Inflammatory macrophage treated with lipopolysaccharide for 1 hour (primary cell): Measurements from ENCODE around the gene MYBBP1A.

Source experiments
- DNase-seq, 2 donors: peaks; one replicate each; pipeline ENCODE4 v3.0.0-alpha.2; 2020 to 2022

The MYBBP1A gene

DNA sequence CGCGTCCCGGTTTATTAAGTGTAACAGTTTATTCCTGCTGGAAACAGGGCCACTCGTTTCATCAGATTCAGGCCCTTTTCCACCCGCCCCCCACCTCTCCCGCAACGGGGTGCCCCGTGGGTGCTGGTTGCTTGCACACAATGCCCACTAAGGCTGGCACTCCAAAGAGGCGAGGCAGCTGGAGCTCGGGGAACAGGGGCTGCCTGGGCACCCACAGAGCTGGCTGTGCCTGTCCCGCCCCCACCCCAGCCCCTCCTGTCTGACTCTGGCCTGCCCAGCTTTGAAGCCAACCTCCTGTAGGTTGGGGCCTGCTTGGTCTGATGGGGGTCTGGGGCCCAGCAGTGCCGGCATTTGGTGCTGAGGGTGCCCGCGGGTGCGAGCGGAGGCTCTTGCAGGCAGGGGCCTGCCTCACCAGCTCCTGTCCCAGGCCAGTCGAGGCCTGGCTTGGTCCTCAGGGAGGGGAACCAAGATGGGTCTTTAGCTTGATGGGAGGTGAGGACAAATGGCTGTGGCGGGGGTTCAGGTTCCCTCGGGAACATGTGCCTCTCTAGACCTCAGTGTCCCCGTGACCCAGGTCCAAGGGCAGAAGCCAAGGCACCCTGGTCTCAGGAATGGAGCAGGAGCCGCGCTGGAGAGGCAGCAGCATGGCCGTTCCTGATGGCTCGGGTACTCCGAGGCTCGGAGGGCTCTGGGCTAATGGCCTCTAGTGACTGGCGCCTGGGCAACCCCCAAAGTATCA lies 20.1 kb downstream of the MYBBP1A start:
- DNase-seq = no peak

DNA sequence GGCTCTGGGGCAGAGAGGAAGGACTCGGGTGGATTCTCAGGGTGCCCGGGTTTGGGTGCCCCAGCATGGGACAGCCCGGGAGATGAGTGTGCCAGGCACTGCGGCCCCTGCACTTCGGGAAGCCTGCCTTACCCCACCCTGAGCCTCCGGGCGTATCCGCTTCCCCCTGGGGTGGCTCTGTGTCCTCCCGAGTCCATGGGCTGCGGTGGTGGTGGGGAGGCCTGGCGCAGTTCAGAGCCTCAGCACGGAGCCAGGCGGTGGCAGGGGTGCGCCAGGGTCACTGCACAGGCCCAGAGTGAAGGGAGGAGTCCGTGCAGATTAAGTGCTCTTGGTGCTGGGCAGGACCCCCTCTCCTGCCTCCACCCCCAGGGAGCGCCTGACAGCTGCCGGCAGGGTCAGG lies 20.7 kb downstream of the MYBBP1A start:
- no peak for DNase-seq

DNA sequence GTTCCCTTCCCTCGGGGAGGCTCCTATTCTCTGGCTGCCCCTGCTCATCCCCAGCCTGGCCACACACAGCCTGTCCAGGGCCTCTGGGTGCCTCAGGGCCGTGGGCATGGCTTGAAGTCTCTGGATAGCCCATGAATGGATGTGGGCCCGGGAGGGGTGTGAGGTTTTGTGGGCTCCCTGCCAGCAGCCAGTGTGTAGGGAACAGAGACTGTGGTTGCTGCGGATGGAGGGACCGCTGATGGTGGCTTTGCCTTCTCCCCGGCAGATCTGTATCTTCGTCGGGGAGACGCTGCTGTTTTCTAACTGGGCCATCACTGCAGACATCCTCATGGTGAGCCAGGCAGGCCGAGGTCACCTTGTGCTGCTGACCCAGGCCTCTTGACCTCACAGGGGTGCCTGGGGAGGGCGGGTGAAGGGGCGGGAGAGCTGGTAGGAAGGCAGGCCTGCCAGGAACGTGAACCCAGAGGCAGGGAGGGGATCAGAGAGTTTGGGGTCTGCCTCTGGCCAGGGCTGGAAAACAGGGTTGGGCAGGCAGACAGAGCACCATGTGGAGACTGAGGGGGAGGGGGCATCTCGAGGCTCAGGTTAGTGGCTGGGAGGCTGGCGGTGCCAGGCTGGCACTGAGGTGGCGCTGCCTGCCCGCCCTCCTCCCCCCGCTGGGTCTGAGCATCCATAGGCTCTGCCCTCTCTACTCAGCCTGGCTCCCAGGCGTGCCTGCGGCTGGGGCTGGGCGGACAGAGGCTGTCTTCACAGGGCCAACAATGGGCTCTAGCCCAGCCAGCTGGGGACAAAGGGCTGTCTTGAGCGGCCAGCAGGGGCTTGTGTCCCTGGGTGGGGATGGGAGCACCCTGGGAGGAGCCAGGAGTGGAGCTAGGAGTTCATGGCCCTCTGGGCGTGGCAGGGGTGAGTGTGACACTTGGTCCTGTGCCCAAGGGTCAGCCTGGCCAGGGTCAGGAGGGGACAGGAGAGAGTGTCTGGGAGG lies 21.4 kb downstream of the MYBBP1A start:
- DNase-seq = no peak

DNA sequence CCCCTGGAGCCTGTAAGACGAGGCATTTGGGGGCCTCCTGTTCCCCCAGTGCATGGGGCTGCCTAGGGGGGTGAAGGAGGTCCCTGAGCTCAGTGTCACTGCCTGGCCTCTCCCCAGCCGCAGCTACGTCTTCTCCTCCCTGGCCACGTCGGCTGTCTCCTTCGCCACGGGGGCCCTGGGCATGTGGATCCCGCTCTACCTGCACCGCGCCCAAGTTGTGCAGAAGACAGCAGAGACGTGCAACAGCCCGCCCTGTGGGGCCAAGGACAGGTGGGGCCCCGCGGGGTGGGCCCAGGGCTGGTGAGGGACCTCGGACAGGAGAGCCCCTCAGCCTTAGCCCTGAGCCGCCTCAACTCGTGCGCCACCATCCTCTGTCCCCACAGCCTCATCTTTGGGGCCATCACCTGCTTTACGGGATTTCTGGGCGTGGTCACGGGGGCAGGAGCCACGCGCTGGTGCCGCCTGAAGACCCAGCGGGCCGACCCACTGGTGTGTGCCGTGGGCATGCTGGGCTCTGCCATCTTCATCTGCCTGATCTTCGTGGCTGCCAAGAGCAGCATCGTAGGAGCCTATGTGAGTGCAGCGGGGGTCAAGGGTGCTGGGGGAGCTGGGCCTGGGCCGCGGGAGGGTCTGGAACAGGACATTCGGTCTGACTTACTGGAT lies 22.2 kb downstream of the MYBBP1A start:
- no peak for DNase-seq

DNA sequence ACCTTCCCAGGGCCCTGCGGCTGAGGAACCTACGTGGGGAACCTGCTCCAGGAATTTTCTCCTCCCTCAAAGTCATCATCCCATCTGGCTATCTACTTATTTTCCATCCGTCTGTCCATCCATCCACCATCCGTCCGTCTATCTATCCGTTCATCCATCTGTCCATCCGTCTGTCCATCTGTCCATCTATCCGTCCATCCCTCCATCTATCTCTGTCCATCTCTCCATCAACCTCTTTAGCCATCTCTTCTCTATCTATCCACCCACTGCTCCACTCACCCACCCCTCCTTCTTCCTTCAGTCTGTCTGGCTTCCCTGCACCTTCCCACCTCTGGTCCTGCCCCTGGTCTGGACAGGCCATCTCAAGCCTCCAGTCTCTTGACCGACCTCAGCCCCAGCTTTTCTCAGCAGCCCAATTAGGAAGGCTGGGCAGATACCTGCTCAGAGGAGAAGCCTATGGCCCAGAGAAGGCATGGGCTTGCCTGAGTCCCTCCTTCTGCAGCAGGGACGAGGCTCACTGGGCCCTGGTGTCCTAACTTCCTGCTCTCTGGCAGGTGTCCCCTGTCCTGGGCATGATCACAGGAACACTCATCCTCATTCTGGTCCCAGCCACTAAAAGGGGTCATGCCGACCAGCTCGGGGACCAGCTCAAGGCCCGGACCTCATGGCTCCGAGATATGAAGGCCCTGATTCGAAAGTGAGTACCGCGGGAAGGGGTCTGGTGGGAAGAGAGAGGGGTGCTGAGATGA lies 23.0 kb downstream of the MYBBP1A start:
- no peak for DNase-seq

DNA sequence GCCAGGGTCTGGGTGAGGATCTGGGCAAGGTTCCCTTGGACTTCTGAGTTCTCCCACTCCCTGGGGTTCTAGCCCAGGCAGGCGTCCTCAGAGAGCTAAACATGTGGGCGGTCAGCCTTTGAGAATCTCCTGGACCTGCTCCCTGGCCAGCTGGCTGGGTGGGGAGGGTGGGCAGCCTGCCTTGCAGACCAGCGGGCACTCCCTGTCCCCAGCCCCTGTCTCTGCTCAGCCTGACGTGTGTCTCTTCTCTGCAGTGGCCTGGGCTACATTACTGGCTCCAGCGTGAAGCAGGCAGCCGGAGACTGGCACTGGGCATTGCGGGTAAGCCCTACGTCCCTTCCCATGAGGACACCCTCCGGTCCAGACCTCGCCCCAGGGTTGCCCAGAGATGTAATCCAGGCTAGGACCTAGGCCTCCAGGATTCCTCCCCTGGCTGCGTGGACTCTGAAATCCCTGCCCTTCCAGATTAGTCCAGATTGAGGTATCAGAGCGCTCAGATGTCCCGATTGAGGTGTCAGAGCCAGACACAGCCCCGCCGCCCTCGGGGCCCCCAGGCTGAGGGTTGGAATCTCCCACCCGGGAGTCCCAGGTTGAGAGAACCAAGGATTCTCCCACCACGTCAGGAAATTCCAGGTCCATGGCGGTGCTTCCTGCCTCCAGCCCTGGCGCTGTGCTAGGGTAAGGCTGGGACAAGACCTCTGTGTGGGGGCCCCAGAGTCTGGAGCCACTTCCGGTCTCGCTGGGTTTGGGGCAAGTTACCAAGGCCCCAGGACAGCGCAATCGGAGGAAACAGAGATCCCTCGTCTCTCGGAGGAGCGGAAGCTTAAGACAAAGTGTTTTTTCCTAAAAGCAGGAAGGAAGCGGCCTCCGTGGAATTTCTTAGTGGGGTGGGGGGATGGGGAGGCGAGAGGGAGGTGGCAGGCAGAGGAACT lies 24.1 kb downstream of the MYBBP1A start:
- no peak for DNase-seq

DNA sequence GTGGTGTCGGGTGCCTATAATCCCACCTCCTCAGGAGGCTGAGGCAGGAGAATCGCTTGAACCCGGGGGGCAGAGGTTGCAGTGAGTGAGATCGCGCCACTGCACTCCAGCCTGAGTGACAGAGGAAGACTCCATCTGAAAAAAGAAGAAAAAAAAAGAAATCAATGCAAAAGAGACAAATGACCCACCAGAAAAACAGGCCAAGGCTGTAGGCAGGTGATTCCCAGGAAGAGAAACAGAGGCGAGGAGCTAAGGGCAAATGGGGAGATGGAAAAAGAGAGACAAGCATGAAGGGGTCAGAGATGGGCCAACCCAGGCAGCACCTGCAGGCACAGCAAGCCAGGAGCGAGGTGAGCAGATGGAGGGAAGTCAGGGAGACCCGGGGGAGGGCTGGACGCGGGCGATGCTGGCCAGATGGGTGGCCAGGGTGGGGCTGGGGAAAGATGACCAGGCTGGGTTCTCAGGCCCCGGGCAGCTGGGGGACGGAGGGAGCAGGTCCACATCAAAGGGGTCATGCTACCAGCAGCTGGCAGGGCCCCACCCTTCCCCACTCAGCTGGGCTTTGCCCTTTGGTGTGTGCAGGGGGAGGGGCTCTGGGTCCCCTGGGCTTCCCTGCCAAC lies 25.5 kb downstream of the MYBBP1A start:
- no peak for DNase-seq

DNA sequence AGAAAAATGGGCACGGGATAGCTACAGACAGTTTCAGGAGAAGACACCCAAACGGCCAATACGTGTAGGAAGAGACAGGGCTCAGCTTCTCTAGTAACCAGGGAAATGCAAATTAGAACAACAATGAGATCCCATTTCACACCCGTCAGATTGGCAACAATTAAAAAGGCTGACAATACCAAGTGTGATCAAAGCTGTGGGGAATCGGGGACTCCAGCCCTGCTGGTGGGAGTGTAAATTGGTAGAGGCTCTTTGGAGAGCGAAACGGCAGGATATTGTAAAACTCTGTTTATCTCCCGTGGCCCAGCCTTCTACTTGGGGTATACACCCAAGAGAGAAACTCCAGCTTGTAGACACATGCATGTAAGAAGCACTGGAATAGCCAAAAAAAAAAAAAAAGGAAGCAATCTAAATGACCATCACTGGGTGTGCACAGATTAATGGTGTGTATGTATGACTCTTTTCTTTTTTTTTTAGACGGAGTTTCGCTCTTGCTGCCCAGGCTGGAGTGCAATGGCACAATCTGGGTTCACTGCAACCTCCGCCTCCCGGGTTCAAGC lies 27.5 kb downstream of the MYBBP1A start:
- no peak for DNase-seq

DNA sequence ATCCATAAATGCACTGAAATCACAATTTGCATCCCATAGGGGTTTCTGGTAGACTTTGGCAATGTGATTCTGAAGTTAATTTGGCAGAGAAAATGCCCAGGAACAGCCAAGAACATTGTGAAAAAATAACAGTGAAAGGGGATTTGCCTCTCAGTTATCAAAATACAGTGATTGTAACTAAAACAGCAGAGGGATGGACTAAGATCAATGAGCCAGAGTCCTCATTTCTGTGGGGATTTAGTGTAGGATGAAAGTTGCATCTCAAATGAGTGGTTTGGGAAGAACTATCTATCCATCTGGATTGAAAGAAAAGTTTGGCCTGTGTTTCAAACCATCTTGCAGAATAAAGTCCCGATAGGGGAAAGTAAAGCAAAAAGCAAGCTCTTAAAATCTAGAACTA lies 28.1 kb downstream of the MYBBP1A start:
- DNase-seq = no peak

DNA sequence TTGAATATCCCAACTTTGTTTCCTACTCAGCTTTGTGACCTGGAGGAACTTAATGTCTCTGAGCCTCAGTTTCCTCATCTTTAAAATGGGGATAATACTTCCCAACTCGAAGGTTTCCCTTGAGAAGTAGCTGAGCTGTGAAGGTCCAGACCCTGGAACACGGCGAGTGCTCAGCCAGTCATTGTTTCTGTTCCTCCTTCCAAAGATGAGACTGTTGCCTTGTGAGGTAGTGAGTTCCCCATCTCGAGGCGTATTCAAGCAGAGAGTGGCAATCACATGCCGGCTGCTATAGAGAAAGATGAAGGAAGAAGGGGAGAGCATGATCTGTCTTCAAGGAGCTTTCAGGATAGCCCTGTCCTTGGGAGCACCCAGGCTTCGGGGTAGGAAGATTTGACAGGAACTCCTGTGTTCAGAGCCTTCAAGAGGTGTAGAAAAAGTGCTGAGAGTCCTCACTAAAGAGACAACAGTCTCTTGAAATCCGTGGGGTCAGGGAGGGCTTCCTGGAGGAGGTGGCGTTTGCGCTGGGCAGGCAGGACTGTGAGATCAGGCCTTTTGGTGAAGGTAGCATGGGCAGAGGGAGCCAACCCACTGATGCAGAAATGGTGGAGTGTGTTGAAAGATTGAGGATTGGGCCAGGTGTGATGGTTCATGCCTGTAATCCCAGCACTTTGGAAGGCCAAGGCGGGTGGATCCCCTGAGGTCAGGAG lies 29.3 kb downstream of the MYBBP1A start:
- peak; percentile 13 to 35 for DNase-seq

DNA sequence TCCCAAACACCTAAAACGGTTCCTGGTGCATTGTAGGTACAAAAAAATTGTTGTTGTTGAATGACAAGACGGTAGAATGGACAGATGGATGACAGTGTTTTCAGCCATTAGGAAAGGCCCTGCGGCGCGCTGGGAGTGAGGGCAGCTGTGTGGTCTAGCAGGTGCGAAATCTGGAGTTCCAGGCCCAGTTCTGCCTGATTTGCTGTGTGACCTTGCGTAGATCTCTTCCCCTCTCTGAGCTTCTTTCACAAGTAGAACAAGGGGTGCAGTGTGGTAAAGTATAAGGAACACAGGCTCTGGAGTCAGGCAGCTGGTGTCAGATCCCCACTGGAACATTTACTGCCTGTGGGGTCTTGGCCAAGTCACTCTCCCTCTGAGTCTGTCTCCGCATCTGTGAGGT lies 31.2 kb downstream of the MYBBP1A start:
- DNase-seq = no peak

DNA sequence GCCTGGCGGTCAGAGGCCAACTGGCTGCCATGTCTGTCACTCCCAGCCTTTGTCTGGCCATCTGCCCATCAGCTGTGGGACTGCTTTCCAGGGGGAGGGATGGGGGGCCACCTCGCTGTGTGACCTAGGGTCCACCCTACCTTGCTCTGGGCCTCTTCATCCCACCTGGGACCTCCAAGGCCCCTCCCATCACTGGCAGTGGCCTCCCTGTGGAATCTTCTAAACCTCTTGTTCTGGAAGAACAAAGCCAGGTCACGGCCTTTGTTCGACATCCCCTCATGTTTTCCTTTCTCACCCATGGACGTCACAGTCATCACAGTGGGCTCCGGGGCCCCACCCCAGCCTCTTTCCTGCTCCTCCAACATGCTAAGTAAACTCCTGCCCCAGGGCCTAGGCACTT lies 32.5 kb downstream of the MYBBP1A start:
- DNase-seq = no peak

DNA sequence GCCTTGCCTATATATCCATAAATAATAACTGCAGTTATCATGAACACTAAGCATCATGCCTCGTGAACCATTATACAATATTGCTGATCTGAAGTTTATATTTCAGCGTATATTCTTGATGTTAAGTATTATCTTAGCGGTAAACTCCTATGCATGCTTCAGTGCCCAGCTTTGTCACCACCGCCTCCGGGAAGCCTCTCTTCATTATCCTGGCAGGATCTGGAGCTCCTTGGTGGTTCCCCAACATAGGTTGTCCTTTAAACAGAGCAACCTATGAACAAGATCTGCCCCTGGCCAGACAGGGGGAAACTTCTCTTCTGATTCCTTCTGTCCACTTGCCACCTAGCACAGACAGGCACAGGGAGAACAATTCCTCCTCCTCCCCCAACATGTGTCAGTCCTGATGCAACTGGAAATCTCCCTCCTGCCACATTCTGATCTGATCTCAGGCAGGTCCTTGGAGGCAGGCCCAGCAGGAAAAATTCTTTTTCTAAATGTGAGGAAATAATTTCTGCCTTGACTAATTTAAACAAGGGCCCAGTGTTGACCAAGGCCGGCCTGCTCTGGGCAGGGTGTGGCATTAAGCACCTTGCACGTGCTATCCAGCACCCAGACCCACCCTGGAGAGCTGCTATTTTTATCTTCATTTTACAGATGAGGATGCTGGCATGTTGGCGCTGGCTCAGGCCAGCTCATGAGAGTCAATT lies 34.1 kb downstream of the MYBBP1A start:
- no peak for DNase-seq

DNA sequence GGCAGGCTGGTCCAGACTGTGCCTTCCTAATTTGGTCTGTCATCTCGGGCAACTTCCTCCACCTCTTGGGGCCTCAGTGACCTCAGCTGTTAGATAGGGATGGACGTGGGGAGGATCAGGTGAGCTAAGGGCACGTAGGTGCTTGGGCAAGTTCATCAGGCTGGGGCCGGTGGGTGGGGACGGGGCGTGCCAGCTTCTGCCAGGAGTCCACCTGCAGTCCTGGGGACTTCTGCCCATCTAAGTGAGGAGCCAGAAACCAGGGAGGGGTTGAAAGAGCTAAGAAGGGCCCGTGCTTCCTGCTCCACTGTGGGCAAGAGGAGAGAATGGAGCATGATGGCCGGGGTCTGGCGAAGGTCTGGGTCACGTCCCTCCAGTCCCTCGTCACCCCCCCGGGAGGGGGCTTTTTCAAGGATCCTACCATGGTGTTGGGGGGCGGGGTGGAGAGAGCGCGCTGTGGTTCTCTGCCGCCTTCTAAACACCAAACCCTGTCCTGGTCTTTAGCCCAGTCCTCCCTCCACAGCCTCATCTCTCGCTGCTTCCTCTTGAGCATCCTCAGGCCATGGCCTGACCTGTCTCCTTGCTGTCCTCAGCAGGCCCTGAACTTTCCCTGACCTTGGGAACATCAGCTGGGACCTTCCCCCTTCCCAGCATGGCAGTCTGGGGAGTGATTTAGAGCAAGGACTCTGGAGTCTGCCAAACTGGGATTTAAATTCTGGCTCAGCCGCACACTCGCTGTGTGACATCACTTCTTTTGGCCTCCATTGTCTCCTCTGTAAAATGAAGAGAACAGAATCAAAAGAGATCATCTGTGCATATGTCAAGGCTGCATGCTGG lies 34.9 kb downstream of the MYBBP1A start:
- DNase-seq = no peak

DNA sequence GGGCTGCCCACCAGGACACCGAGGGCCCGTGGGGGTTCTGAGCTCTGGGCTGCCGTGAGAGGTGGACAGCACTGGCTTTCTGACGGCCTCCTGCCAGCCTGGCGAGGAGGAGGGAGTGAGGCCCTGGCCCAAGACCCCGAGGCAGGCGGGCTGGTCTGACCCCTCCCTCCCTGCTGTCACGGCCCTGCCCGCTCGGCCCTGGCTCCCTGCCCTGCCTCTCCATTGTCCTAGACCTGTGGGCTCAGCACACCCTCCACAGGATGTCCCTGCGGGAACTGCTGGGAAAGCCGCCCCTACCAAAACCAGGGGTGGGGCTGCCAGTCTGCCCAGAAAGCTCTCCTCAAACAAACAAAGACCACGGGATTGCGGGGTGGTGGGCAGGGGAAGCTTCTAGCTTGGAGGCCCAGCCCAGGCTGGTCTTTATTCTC lies 35.8 kb downstream of the MYBBP1A start:
- no peak for DNase-seq

DNA sequence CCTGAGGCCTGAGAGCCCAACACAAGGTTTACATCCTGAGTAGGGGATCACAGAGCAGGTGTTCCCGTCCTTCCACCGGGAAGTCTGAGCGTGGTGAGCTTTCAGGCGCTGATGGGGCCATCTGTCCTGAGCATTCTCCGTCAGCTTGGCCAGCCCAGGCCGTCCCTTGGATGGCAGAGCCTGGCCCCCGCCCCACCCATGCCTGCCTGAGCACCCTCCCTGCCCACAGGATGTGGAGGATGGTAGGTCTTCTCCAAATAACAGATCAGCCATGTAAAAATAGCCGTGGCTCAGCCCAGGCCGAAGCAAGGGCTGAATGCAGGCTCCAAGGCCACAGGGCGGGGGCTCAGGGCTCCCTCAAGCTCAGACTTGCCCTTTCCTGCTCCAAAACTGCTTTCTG lies 36.3 kb downstream of the MYBBP1A start:
- no peak for DNase-seq

DNA sequence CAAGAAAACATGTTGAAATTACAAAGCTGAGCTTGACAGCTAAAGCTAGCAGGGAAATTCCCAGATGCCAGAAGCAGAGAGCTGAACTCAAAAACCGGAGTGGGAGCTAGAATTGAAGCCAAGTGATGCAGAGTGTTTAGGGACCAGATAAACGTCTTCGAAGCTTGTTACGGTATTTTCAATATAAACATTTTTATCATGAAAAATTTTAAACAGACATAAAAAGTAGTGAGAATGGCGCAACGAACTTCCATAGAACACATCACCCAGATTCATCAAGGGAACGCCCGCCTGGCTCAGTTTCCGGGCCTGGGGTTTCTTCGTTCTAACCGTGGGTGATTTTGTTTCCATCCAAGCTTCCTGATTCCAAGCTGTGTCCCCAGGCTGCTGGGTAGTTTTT lies 38.4 kb downstream of the MYBBP1A start:
- no peak for DNase-seq

DNA sequence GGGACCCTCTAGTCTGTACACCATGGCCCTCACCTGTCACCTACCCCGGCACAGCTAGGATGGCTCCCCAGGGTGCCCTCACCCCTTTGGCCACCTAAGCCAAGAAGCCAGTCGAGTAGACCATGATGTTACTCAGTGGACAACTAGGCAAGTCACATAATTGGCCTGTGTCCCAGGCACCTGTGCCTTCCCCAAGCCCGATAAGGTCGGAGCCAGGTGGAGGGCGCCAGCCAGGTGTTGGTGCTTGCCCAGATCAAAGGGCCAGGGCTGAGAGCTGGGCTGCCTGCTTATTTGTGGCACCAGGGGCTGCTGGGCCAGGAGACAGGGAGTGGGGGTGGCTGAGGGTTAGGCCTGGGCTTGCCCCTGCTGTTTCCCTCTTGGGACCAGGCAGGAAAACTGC lies 39.7 kb downstream of the MYBBP1A start:
- DNase-seq = no peak

DNA sequence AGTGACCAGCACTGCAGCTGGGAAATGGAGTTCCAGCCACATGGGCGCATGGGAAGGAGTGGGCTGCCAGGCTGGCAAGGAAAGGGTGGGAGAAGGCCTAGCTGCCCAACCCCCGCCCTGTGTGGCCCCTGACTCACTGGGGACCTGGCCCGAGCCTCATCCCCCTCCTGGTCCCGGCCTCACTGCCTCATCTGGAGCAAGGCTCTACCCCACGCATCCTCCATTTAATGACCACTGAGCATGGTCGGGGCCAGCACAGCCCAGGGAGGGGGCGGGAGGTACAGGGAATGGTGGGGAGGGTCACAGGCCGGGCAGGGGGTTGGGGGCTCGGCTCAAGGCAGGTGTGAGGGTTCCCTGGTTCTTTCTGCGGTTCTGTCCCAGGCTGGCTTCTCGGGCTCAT lies 40.4 kb downstream of the MYBBP1A start:
- DNase-seq = no peak
